H9 (cell line): ENCODE data around the gene POLA1. TPM values are rescaled to one million over a fixed set of nuclear protein-coding genes. Genes with fewer than 3 reads are reported as not detected.

Experiments
- DNase-seq: peaks from one replicate; pipeline ENCODE4 v3.0.0-alpha.2; 2017
- H2AFZ ChIP-seq: one replicate; pipeline ENCODE4 v1.6.1; 2013; ENCODE audit warnings: mild to moderate bottlenecking, low read length, control low read depth, moderate library complexity
- H2AK5ac ChIP-seq: 2 replicates; pipeline ENCODE4 v1.6.1; 2013; ENCODE audit warnings: low read length, control low read depth, mixed read lengths; ENCODE audit not compliant: insufficient read length
- H2BK120ac ChIP-seq: one replicate; pipeline ENCODE4 v1.6.1; 2013; ENCODE audit warnings: low read depth, mild to moderate bottlenecking, low read length, control low read depth, inconsistent platforms; ENCODE audit not compliant: poor library complexity, severe bottlenecking
- H2BK12ac ChIP-seq: 2 replicates; pipeline ENCODE4 v1.6.1; 2013; ENCODE audit warnings: low read length, control low read depth, mixed read lengths, low read depth; ENCODE audit not compliant: insufficient read length
- H2BK15ac ChIP-seq: 2 replicates; pipeline ENCODE4 v1.6.1; 2013; ENCODE audit warnings: low read depth, low read length, control low read depth
- H2BK20ac ChIP-seq: one replicate; pipeline ENCODE4 v1.6.1; 2013; ENCODE audit warnings: low read depth, mild to moderate bottlenecking, low read length, control low read depth, inconsistent platforms; ENCODE audit not compliant: poor library complexity, severe bottlenecking
- H2BK5ac ChIP-seq: 2 replicates; pipeline ENCODE4 v1.6.1; 2013; ENCODE audit warnings: low read length, control low read depth, mixed read lengths; ENCODE audit not compliant: insufficient read length
- H3K14ac ChIP-seq: 2 replicates; pipeline ENCODE4 v1.6.1; 2013; ENCODE audit warnings: low read length, control low read depth; ENCODE audit not compliant: insufficient read depth
- H3K18ac ChIP-seq: 2 replicates; pipeline ENCODE4 v1.6.1; 2013; ENCODE audit warnings: low read depth, mild to moderate bottlenecking, mixed read lengths, low read length, control low read depth; ENCODE audit not compliant: insufficient read length
- H3K23ac ChIP-seq: 2 replicates; pipeline ENCODE4 v1.6.1; 2013; ENCODE audit warnings: low read length, control low read depth, mixed read lengths, low read depth; ENCODE audit not compliant: insufficient read length
- H3K23me2 ChIP-seq: 2 replicates; pipeline ENCODE4 v1.6.1; 2013; ENCODE audit warnings: low read depth, mild to moderate bottlenecking, mixed read lengths, low read length, control low read depth; ENCODE audit not compliant: insufficient read length, poor library complexity, severe bottlenecking
- H3K27ac ChIP-seq: 2 replicates; pipeline ENCODE4 v1.5.1; 2013; ENCODE audit warnings: low read length, control low read depth, mixed read lengths, low read depth; ENCODE audit not compliant: insufficient read length
- H3K27me3 ChIP-seq: 2 replicates; pipeline ENCODE4 v1.6.1; 2013; ENCODE audit warnings: low read length, control low read depth, inconsistent platforms; ENCODE audit not compliant: insufficient read depth
- H3K4ac ChIP-seq: 2 replicates; pipeline ENCODE4 v1.6.1; 2013; ENCODE audit warnings: low read depth, mild to moderate bottlenecking, control low read depth, inconsistent platforms, low read length, moderate library complexity
- H3K4me1 ChIP-seq: 2 replicates; pipeline ENCODE4 v1.6.1; 2013; ENCODE audit warnings: low read length, control low read depth, inconsistent platforms; ENCODE audit not compliant: insufficient read depth
- H3K4me2 ChIP-seq: 2 replicates; pipeline ENCODE4 v1.6.1; 2013; ENCODE audit warnings: low read length, control low read depth, mixed read lengths; ENCODE audit not compliant: insufficient read length, insufficient read depth
- H3K56ac ChIP-seq: 2 replicates; pipeline ENCODE4 v1.6.1; 2013; ENCODE audit warnings: low read depth, mild to moderate bottlenecking, mixed read lengths, low read length, control low read depth; ENCODE audit not compliant: insufficient read length
- H3K79me1 ChIP-seq: 2 replicates; pipeline ENCODE4 v1.6.1; 2013; ENCODE audit warnings: low read depth, mild to moderate bottlenecking, moderate library complexity, low read length, control low read depth, inconsistent platforms; ENCODE audit not compliant: insufficient read depth, poor library complexity, severe bottlenecking
- H3K79me2 ChIP-seq: 2 replicates; pipeline ENCODE4 v1.6.1; 2013; ENCODE audit warnings: low read length, control low read depth, inconsistent platforms; ENCODE audit not compliant: insufficient read depth
- H3K9ac ChIP-seq: 2 replicates; pipeline ENCODE4 v1.6.1; 2013; ENCODE audit warnings: low read length, control low read depth, mixed read lengths; ENCODE audit not compliant: insufficient read length; ENCODE audit errors: extremely low read depth
- H3K9me3 ChIP-seq: one replicate; pipeline ENCODE4 v1.6.1; 2013; ENCODE audit warnings: low read depth, low read length, inconsistent platforms; ENCODE audit not compliant: control insufficient read depth
- H3T11ph ChIP-seq: one replicate; pipeline ENCODE4 v1.6.1; 2013; ENCODE audit warnings: mild to moderate bottlenecking, low read length, control low read depth, inconsistent platforms
- H4K20me1 ChIP-seq: one replicate; pipeline ENCODE4 v1.6.1; 2013; ENCODE audit not compliant: control insufficient read depth, insufficient read length, insufficient read depth
- H4K5ac ChIP-seq: 2 replicates; pipeline ENCODE4 v1.6.1; 2013; ENCODE audit warnings: low read depth, mild to moderate bottlenecking, mixed read lengths, low read length, control low read depth; ENCODE audit not compliant: insufficient read length
- H4K8ac ChIP-seq: replicated peaks from 2 replicates; pipeline ENCODE4 v1.6.1; 2013; ENCODE audit warnings: low read length, control low read depth, mixed read lengths, low read depth; ENCODE audit not compliant: insufficient read length
- H4K91ac ChIP-seq: 2 replicates; pipeline ENCODE4 v1.6.1; 2013; ENCODE audit warnings: low read depth, mild to moderate bottlenecking, moderate library complexity, mixed read lengths, low read length, control low read depth; ENCODE audit not compliant: insufficient read length
- H3K27ac Mint-ChIP-seq, 3 experiments: 2 replicates in 2 of 3; 3 replicates in 1 of 3; pipeline ENCODE4 v1.8.0; 2020 to 2021; ENCODE audit warnings: mixed read lengths in 3 of 3, mild to moderate bottlenecking in 1 of 3, moderate library complexity in 1 of 3
- H3K27me3 Mint-ChIP-seq: 2 replicates; pipeline ENCODE4 v1.8.0; 2021; ENCODE audit warnings: low read depth, mild to moderate bottlenecking, moderate library complexity, mixed read lengths
- H3K36me3 Mint-ChIP-seq, 3 experiments: 2 replicates in 2 of 3; 3 replicates in 1 of 3; pipeline ENCODE4 v1.8.0; 2020 to 2021; ENCODE audit warnings: low read depth in 3 of 3, mixed read lengths in 3 of 3; ENCODE audit not compliant: insufficient read depth in 1 of 3
- H3K4me1 Mint-ChIP-seq, 2 experiments: 2 replicates each; pipeline ENCODE4 v1.8.0; 2020; ENCODE audit warnings: mixed read lengths in 2 of 2
- H3K4me3 Mint-ChIP-seq, 2 experiments: 2 replicates in 1 of 2; 3 replicates in 1 of 2; pipeline ENCODE4 v1.8.0; 2020 to 2021; ENCODE audit warnings: mild to moderate bottlenecking in 2 of 2, mixed read lengths in 2 of 2, moderate library complexity in 1 of 2
- H3K9me3 Mint-ChIP-seq, 2 experiments: 2 replicates in 1 of 2; 3 replicates in 1 of 2; pipeline ENCODE4 v1.8.0; 2020; ENCODE audit warnings: mild to moderate bottlenecking in 2 of 2, mixed read lengths in 2 of 2, moderate library complexity in 1 of 2
- CTCF ChIP-seq: fragments of 200-600 bp; sonication (generic); conservative IDR thresholded peaks from 3 replicates; pipeline ENCODE4 v1.8.0; 2021; ENCODE audit warnings: antibody characterized with exemption, mild to moderate bottlenecking
- WGBS: extraction: QIAGEN DNeasy Blood & Tissue Kit; methylation state at CpG from one replicate; pipeline ENCODE4 v1.1.7; 2013; ENCODE audit warnings: missing lambda C conversion rate, low lambda C conversion rate, mixed read lengths; ENCODE audit not compliant: insufficient read length; ENCODE audit errors: extremely low coverage; 5-methylcytosine and 5-hydroxymethylcytosine counted together
- total RNA-seq: library from RNA; stranded (reverse); gene quantifications from 2 replicates; pipeline ENCODE4 v1.2.1, GENCODE V29; 2021

The POLA1 gene
- total RNA-seq, 1 experiment from 2014 or later, result 60.2 TPM

GRCh38 chrX:24692305-24692704 is 1.4 kb upstream of the POLA1 start:
- peak overlapping the region; percentile 83 to 94 (median 93) for H3K27ac Mint-ChIP-seq
- H3K4me3 Mint-ChIP-seq, result peak overlapping the region; percentile 91 to 97; a peak in 4 of 5 replicates
- Histone ChIP-seq H3K23me2 (no peaks in the 10 kb centered on the region), H2BK5ac (no peak overlapping the region), H3K18ac (no peak overlapping the region), H3K4me2 (no peak overlapping the region), H3K4me1 (peaks cover 6% of the 10 kb centered on the region; the same call in 1 of the 2 replicates), H2BK20ac (no peak overlapping the region), H3K9ac (no peak overlapping the region), H4K8ac (no peak overlapping the region), H3K23ac (no peak overlapping the region), H2BK120ac (no peak overlapping the region), H4K91ac (no peak overlapping the region), H3T11ph (no peak overlapping the region), H3K56ac (no peak overlapping the region), H3K9me3 (no peaks in the 10 kb centered on the region), H4K5ac (no peak overlapping the region), H3K27ac (no peak overlapping the region), H3K79me2 (peaks cover 27% of the 10 kb centered on the region), H2BK15ac (no peak overlapping the region), H3K27me3 (no peaks in the 10 kb centered on the region), H2BK12ac (no peak overlapping the region), H3K4ac (no peak overlapping the region), H2AFZ (no peak overlapping the region), H3K79me1 (no peaks in the 10 kb centered on the region), H2AK5ac (no peak overlapping the region), H3K14ac (no peak overlapping the region), H4K20me1 (peaks cover 3% of the 10 kb centered on the region)
- H3K4me1 Mint-ChIP-seq, result peaks cover 38 to 45% of the 10 kb centered on the region in 2 experiments
- no peak for TF ChIP-seq CTCF
- no CpG with 5 or more reads among the region's 4 CpGs for WGBS
- peak; percentile 65 for DNase-seq
- no peaks in the 10 kb centered on the region for H3K27me3 Mint-ChIP-seq
- H3K36me3 Mint-ChIP-seq, result peaks cover 0 to 15% (median 10%) of the 10 kb centered on the region in 3 experiments; a peak in 5 of 7 replicates
- H3K9me3 Mint-ChIP-seq, result no peaks in the 10 kb centered on the region; a peak in 2 of 5 replicates
